Muscle layer of colon (tissue), 2 donors: ENCODE results near the gene UTP15.

Experiments
- H3K27ac ChIP-seq: one replicate; pipeline ENCODE4 v1.7.0; 2013; ENCODE audit warnings: low read depth, mild to moderate bottlenecking, low read length, moderate library complexity
- H3K27me3 ChIP-seq, 2 donors: one replicate each; pipeline ENCODE4 v1.7.0; 2013; ENCODE audit warnings: low read length in 2 of 2, mild to moderate bottlenecking in 2 of 2; ENCODE audit not compliant: insufficient read depth in 2 of 2, control insufficient read depth in 1 of 2
- H3K36me3 ChIP-seq: one replicate; pipeline ENCODE4 v1.7.0; 2013; ENCODE audit warnings: mild to moderate bottlenecking, low read length; ENCODE audit not compliant: insufficient read depth
- H3K4me1 ChIP-seq: one replicate; pipeline ENCODE4 v1.7.0; 2013; ENCODE audit warnings: mild to moderate bottlenecking, low read length; ENCODE audit not compliant: insufficient read depth
- H3K4me3 ChIP-seq, 2 donors: one replicate each; pipeline ENCODE4 v1.7.0; 2013; ENCODE audit warnings: low read length in 2 of 2, low read depth in 1 of 2, mild to moderate bottlenecking in 1 of 2, moderate library complexity in 1 of 2
- H3K9ac ChIP-seq: one replicate; pipeline ENCODE4 v1.7.0; 2013; ENCODE audit warnings: low read length
- H3K9me3 ChIP-seq: one replicate; pipeline ENCODE4 v1.7.0; 2013; ENCODE audit warnings: mild to moderate bottlenecking, low read length
- donor health status: abdominal sarcoma.
- donor health status: Adenocarcinoma of cecum.

UTP15 gene

DNA sequence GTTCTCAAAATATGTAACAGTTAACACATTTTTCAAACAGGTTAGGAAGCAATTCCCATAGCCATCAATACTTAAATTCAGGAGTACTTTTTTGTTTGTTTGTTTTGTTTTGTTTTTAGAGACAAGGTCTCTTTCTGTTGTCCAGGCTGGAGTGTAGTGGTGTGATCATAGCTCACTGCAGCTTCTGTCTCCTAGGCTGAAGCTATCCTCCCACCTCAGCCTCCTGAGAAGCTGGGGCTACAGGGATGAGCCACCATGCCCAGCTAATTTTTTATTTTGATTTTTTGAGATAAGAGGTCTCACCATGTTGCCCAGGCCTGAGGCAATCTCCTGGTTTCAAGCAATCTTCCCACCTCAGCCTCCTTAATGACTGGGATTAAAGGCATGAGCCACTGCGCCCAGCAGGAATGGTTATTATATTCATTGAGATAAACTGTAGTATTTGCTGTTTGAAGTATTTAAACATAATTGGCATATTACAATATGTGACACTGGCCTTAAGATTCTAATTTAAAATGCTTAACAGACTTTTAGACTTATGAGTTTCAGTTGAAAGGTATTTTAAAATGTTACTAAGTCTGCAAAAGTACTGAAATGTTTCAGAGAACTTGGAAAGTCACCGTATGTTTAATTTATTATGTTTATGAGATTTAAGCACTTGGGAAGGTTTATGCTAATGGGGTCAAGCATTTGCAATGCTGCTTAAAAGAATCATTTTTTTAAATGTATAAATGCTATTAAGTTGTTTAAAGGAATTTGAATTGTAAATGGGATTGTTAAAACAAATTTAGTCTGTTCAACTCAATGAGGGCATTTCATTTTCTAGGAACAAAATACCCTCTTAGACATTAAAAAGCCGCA is 17.0 kb downstream of the UTP15 start:
- Histone ChIP-seq H3K4me1 (no peaks in the 10 kb centered on the region), H3K9me3 (no peaks in the 10 kb centered on the region), H3K27ac (no peak overlapping the region), H3K27me3 (no peaks in the 10 kb centered on the region), H3K36me3 (peaks cover 18% of the 10 kb centered on the region), H3K4me3 (no peak overlapping the region), H3K9ac (no peak overlapping the region)

DNA sequence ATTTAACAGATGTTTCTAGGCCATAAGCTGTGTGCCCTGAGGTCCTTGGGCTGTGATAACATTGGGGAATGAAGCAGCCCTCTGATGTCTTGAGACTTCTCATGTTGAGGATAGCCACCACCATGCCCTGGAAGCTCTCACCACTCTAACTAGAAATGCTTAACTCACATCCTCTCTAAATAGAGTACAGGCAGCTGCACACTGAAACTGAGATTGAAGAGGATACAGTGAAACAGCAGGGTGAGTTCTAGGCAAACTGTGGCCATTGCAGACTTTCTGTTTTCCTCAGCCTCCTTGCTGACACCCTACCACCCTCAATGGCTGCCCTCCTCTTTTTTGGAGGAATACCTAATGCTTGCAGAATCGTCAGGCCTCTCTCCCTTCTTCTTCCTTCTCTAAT is 22.4 kb downstream of the UTP15 start:
- no peaks in the 10 kb centered on the region for H3K4me1 ChIP-seq
- no peaks in the 10 kb centered on the region for H3K9me3 ChIP-seq
- no peak overlapping the region for H3K4me3 ChIP-seq
- H3K36me3 ChIP-seq, result no peaks in the 10 kb centered on the region
- H3K27ac ChIP-seq, result no peak overlapping the region
- no peak overlapping the region for H3K9ac ChIP-seq
- H3K27me3 ChIP-seq, result no peaks in the 10 kb centered on the region

DNA sequence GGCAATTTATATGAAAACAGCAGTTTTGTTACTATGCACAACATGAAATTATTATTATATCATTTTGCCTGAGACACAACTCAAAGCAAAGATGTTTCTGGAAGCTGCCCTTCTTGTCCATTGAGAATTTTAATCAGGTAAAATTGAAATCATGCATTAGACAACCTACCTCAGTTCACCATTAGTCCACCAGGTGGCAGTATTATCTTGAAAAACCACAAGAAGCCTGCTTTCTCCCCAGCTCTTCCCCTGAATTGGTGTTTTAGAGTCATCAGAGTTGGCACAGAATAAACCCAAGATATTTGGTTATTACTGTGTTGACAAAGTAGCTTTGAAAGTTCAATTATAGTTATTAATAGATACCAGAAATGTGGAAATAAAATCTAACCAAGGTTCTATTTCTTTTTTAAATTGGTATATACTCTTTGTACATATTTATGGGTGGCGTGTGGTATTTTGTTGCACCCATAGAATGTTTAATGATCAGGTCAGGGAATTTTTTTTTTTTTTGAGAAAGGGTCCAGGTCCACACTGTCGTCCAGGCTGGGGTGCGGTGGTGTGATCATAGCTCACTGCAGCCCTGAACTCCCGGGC is 25.7 kb downstream of the UTP15 start:
- Histone ChIP-seq H3K27ac (no peak overlapping the region), H3K4me1 (no peaks in the 10 kb centered on the region), H3K9ac (no peak overlapping the region), H3K9me3 (no peaks in the 10 kb centered on the region), H3K36me3 (no peaks in the 10 kb centered on the region), H3K27me3 (no peaks in the 10 kb centered on the region), H3K4me3 (no peak overlapping the region)

DNA sequence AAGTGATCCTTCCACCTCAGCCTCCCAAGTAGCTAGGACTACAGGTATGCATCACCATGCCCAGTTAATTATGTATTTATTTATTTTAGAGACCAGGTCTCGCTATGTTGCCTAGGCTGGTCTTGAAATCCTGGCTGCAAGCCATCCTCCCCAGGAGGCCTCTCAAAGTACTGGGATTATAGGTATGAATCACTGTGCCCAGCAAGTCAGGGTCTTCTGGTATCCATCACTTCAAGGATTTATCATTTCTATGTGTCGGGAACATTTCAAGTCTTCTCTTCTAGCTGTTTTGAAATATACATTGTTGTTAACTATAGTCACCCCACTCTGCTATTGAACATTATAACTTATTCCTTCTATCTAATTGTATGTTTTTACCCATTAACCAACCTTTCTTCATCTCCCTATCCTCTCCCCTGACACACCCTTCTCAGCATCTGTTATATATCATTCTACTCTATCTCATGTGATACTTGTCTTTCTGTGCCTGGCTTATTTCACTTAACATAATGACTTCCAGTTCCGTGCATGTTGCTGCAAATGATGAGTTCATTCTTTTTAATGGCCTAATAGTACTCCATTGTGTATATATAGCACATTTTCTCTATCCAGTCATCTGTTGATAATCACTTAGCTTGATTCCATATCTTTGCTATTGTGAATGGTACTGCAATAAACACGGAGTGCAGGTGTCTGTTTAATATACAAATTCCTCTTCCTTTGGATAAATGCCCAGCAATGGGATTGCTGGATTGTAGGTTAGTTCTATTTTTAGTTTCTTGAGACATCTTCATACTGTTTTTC is 26.4 kb downstream of the UTP15 start:
- no peaks in the 10 kb centered on the region for H3K4me1 ChIP-seq
- H3K36me3 ChIP-seq, result no peaks in the 10 kb centered on the region
- no peaks in the 10 kb centered on the region for H3K27me3 ChIP-seq
- H3K9ac ChIP-seq, result no peak overlapping the region
- H3K27ac ChIP-seq, result no peak overlapping the region
- no peak overlapping the region for H3K4me3 ChIP-seq
- H3K9me3 ChIP-seq, result no peaks in the 10 kb centered on the region

DNA sequence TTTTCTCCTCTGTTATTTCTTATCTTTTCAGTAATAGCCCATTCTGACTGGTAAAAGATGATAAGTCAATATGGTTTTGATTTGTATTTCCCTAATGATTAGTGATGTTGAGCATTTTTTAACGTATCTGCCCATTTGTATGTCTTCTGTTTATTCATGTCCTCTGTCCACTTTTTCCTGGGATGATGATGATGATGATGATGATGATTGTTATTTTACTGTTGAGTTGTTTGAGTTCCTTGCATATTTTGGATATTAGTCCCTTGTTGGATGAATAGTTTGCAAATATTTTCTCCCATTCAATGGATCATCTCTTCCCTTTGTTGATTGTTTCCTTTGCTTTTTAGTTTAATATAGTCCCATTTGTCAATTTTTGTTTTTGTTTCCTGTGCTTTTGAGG is 27.0 kb downstream of the UTP15 start:
- Histone ChIP-seq H3K36me3 (no peaks in the 10 kb centered on the region), H3K27me3 (no peaks in the 10 kb centered on the region), H3K4me3 (no peak overlapping the region), H3K9me3 (no peaks in the 10 kb centered on the region), H3K27ac (no peak overlapping the region), H3K9ac (no peak overlapping the region), H3K4me1 (no peaks in the 10 kb centered on the region)

DNA sequence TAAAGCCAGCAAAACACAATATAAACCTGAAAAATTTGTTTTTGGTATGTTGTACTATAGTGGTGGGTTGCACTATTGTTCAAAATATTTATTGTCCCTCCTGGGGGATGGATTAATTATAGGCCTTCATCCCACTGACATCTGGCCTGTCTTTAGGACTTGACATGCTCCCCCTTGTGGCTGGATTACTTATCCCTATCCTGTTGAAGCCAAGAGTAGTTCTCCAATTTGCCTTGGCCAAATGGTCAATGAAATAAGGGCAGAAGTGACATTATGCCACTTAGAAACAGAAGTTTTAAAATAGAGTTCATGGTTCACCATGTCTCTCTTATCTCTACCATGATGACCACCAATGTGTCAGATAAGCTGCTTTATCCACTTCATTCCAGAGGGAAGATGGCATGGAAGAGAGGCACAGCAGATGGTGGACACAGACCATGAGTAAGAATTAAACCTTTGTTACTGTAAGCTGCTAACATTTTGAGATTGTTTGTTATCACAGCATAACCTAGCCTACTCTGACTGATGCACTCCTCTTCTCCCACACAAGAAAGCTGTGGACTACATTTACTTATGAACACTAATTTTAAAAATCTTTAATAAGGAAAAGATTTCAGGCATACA is 31.3 kb downstream of the UTP15 start:
- Histone ChIP-seq H3K27ac (no peak overlapping the region), H3K27me3 (no peaks in the 10 kb centered on the region), H3K9ac (no peak overlapping the region), H3K4me1 (no peaks in the 10 kb centered on the region), H3K36me3 (no peaks in the 10 kb centered on the region), H3K4me3 (no peak overlapping the region), H3K9me3 (peaks cover 4% of the 10 kb centered on the region)

DNA sequence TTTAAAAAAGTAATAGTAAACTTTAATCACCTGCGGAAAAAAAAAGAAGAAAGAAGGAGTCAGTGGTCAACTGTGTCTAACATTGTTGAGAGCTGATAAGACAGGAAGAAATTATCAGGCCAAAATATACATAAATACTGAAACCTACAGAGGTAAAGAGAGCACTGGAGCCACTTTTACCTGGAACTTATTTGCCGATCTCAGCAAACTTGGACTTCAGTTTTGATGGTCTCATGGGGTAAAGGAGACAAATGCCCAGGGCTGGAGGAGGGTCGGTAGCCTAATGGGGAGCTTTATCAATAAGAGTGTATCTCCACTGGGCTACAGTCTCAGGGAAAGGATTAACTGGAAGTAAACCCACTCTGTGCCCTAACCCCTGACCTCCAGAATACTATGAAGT is 33.8 kb downstream of the UTP15 start:
- Histone ChIP-seq H3K9me3 (peaks cover 5% of the 10 kb centered on the region), H3K27me3 (no peaks in the 10 kb centered on the region), H3K9ac (no peak overlapping the region), H3K27ac (no peak overlapping the region), H3K36me3 (no peaks in the 10 kb centered on the region), H3K4me1 (no peaks in the 10 kb centered on the region), H3K4me3 (no peak overlapping the region)

DNA sequence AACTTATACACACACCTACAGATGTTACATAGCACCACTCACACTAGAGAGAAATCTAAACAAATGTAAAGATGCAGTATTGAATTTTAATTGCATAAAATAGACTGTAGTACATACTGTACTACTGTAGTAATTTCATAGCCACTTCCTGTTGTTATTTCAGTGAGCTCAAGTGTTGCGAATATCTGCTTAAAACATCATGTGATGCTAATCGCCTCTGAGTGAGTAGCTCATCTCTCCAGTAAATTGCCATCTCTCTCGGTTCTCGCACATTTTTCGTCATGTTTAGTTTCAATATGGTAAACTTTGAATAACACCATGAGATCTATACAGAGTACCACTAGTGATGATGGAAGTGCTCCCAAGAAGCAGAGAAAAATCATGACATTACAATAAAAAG is 38.5 kb downstream of the UTP15 start:
- Histone ChIP-seq H3K27ac (no peak overlapping the region), H3K4me1 (no peaks in the 10 kb centered on the region), H3K9ac (no peak overlapping the region), H3K9me3 (peaks cover 5% of the 10 kb centered on the region), H3K36me3 (no peaks in the 10 kb centered on the region), H3K27me3 (no peaks in the 10 kb centered on the region), H3K4me3 (no peak overlapping the region)

DNA sequence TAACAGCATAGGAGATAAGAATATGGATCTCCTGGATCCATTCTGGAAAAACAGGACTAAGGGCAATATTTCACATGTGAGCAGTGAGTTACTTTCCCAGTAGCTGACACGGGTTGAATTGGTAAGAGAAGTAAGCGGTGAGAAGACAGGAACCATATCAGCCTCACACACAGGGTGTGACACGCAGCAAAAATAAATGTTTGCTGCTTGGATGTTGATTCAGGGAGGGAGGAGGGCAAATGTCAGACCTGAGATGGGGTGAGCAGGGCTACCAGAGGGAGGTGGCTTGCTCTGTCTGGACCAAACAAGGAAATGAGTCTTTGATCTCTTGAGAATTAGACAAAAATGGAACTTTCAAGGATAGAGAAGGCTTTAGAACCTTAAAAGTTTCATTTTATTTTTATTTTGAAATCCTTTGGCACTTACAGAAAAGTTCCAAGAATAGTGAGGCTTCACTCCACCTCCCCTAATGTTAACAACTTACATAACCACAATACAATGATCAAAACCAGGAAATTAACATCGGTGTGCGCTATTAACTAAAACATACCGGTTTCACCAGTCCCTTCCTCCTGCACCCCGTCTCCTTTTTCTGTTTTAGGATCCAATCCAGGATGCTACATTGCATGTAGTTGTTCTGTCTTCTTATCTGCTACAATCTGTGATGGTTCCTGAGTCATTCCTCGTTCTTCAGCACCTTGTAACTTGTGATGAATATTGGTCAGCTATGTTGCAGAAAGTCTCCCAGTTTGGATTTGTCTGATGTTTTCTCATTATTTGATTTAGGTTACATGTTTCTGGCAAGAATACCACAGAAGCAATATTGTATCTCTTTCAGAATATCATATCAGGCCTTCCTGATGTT is 39.9 kb downstream of the UTP15 start:
- H3K36me3 ChIP-seq, result no peaks in the 10 kb centered on the region
- H3K27me3 ChIP-seq, result no peaks in the 10 kb centered on the region
- H3K9me3 ChIP-seq, result peaks cover 5% of the 10 kb centered on the region
- H3K27ac ChIP-seq, result no peak overlapping the region
- H3K4me3 ChIP-seq, result no peak overlapping the region
- H3K4me1 ChIP-seq, result no peaks in the 10 kb centered on the region
- H3K9ac ChIP-seq, result no peak overlapping the region

DNA sequence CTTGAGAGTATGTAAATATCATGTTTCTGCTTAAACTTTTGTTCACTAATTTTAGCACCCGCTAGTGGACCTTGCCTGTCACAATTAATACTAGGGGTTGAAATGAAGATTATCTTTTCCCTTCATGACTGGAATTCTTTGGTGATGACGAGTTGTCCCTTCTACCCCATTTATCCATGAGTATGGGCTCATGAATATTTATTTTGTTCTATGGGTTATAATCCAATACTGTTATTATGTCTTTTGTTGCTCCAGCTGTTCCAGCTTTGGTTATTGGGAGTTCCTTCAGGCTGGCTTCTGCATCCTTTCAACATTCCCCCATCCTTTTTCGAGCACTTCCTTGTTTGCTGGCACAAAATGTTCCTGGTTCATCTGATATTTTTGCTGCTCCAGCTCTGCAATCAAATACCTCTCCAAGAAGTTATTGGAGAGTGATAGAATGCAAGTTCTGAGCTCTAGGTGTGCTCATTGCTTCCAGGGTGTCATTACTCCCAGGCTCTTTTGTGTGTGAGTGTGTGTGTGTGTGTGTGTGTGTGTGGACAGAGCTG is 40.7 kb downstream of the UTP15 start:
- Histone ChIP-seq H3K36me3 (no peaks in the 10 kb centered on the region), H3K9ac (no peak overlapping the region), H3K4me3 (no peak overlapping the region), H3K9me3 (peaks cover 5% of the 10 kb centered on the region), H3K27ac (no peak overlapping the region), H3K27me3 (no peaks in the 10 kb centered on the region), H3K4me1 (no peaks in the 10 kb centered on the region)
